PFSK-1 (cell line): Measurements from ENCODE around the gene MAST4.

ENCODE experiments used
- REST ChIP-seq, 2 experiments: IDR thresholded peaks; 2 replicates each; pipeline versions ENCODE4 v1.6.1 to v1.8.0; 2011 to 2012; ENCODE audit warnings: low read depth in 2 of 2, low read length in 2 of 2, control low read depth in 1 of 2, inconsistent platforms in 1 of 2, mild to moderate bottlenecking in 1 of 2, moderate library complexity in 1 of 2; ENCODE audit not compliant: insufficient read depth in 1 of 2
- SIN3A ChIP-seq: IDR thresholded peaks from 2 replicates; pipeline ENCODE4 v1.6.1; 2012; ENCODE audit warnings: mild to moderate bottlenecking, low read length, moderate library complexity, borderline replicate concordance; ENCODE audit not compliant: insufficient read depth
- TAF1 ChIP-seq: IDR thresholded peaks from 2 replicates; pipeline ENCODE4 v1.6.1; 2012; ENCODE audit warnings: low read length, control low read depth, borderline replicate concordance; ENCODE audit not compliant: insufficient read depth

GRCh38 chr5:66669862-66670195, 73.6 kb downstream of the MAST4 start:
- TF ChIP-seq SIN3A (no peak), TAF1 (no peak), REST (IDR thresholded peaks at IDR 0.05; ENCODE audit: insufficient read depth in 1 of 2, low read depth in 2 of 2, low read length in 2 of 2) (no peak)
